ENCODE measurements around the gene C12orf60. TPM values are rescaled to one million over a fixed set of nuclear protein-coding genes. Genes with fewer than 3 reads are reported as not detected.

The C12orf60 gene
- total RNA-seq, 1 donor from 2014 or later, result 1.2 TPM

DNA sequence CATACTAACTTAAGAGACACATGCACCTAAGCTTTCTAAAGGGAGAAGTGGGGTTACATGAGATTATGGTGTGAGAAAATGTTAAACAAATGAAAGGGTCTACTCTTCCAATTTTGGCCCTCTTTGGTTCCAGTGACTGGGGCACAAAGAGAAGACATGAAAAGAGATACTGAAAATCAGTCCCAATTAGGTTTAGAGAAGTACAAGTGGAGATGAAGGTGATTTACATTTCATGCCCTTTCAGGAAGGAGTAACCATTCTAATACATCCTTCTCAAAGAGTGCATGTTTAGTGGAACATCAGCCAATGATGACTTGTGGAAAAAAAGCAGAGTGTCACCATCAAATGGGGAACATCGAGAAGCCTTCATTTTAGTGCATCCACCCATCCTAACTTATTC, 67.8 kb downstream of the C12orf60 start:
- no peak for DNase-seq (ENCODE audit: low read depth in 2 of 2)

- DNase-seq (ENCODE audit: low read depth in 2 of 2), result no peak
Measured at GRCh38 chr12:14871886-14872285, 68.4 kb downstream of the C12orf60 start.

GRCh38 chr12:14873440-14874185, 70.1 kb downstream of the C12orf60 start:
- DNase-seq (ENCODE audit: low read depth in 2 of 2), result no peak

Other genes with a start within 250 kb of the C12orf60 start
- gene PLBD1, start 235.8 kb upstream of the C12orf60 start, total RNA-seq, result 0.22 and 0.40 TPM in 2 replicates
- gene GUCY2C, start 107.1 kb upstream of the C12orf60 start, total RNA-seq, result not detected in 2 replicates
- 11.5 and 15.9 TPM in 2 replicates for gene WBP11, start 192 bp upstream of the C12orf60 start, total RNA-seq
- gene SMCO3, start 10.5 kb downstream of the C12orf60 start, total RNA-seq, result 1.3 and 2.2 TPM in 2 replicates
- 62.5 and 121 TPM in 2 replicates for gene ART4, start 39.9 kb downstream of the C12orf60 start, total RNA-seq
- gene MGP, start 82.2 kb downstream of the C12orf60 start, total RNA-seq, result 26.2 and 154 TPM in 2 replicates
- gene ERP27, start 134.9 kb downstream of the C12orf60 start, total RNA-seq, result 0.22 TPM in 1 of 2 replicates, not detected in the other
- 8.9 and 93.7 TPM in 2 replicates for gene ARHGDIB, start 157.9 kb downstream of the C12orf60 start, total RNA-seq
- not detected in 2 replicates for gene PDE6H, start 169.4 kb downstream of the C12orf60 start, total RNA-seq